NCI-H2196 treated with DMSO at 0.1 percent for 48 hours (cell line): ENCODE data around the gene PIK3R6.

Experiments
- DNase-seq: peaks from one replicate; lab custom pipeline; 2025; ENCODE audit not compliant: unreplicated experiment; lab: John Stamatoyannopoulos, UW

Gene PIK3R6, protein sequence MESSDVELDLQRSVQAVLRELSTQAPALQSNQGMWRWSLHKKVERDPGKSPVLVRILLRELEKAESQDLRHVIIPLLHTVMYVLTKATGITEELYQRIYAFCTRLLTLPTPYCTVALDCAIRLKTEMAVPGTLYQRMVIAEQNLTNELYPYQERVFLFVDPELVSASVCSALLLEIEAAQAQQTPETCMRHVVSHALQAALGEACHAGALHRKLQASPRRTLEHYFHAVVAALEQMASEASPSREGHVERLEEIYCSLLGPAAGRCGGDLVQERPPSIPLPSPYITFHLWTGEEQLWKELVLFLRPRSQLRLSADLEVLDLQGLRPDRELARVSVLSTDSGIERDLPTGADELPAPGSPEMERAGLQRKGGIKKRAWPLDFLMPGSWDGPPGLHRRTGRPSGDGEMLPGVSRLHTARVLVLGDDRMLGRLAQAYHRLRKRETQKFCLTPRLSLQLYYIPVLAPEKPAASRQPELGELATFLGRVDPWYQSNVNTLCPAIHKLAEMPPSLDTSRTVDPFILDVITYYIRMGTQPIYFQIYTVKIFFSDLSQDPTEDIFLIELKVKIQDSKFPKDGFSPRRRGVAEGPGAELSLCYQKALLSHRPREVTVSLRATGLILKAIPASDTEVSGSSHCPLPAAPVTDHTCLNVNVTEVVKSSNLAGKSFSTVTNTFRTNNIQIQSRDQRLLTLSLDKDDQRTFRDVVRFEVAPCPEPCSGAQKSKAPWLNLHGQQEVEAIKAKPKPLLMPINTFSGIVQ

DNA sequence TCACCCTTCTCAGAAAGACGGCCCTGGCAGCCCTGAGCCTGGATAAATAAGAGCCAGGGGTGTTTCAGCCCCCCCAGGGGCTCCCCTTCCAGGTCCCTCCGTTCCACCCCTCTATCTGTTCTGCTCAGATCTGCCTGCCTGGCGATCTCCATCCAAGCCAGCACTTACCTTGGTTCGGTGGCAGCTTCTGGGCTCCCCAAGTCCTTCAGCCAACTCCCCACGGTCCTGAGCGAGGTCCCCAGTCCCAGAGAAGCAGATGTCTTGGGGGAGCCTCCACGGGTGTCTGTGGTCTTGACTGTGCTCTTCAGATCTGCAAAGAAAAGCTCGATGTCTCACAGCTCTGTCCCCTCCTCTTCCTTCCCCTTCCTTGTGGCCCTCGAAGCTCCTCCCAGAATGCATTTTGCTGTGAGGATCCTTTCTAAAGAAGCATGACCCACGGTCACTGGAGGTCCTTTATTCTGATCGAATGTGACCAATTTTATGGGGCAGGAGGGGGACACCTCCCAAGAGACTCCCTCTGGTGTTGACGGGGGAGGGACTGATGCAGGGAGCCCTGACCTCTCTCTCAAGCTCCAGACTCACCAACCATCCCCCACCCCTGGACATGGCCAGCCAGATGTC is at the start of gene PIK3R6:
PIK3R6 (minus strand) TSS at position 314 of the 621 bp plus-strand sequence. CDS start 17,880 bp downstream, outside the sequence.
- DNase-seq, result no peak

DNA sequence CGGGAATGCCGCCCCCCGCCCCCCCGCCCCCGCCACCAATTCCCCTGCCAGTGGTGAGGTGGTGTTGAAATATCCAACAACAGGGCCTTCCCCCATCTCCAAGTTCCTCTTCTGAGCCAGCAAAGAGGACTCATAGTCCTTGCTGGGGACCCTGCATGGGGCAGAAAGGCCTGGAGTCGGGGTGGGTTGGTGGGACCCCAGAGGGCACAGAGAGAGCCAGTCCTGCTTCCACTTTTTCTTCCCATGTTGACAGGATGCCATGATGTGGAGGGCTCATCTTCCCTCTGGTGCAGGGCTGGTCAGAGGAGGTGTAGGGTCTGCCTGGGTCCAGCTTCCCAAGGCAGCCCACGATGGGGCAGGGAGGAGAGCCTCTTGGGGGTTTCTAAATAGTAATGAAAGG is 49.0 kb upstream of the PIK3R6 start:
- no peak for DNase-seq

DNA sequence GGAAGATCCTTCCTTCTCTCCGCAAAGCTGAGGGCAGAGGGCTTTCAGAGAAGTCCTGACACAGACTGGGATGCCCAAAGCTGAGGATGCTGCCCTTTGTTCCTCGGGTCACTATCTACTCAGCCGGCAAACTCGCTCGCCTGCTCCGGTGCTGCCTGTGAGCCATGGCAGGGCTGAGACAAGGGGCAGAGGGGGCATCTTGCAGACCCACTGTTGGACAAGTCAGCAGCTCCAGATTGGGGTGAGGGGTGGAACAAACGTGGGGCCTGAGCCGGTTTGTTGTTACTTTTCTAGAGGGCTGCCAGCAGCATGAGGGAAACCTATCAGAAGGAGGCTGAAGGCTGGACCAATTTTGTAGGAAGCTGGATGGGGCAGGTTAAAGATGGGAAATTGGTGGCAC is 47.1 kb upstream of the PIK3R6 start:
- no peak for DNase-seq

DNA sequence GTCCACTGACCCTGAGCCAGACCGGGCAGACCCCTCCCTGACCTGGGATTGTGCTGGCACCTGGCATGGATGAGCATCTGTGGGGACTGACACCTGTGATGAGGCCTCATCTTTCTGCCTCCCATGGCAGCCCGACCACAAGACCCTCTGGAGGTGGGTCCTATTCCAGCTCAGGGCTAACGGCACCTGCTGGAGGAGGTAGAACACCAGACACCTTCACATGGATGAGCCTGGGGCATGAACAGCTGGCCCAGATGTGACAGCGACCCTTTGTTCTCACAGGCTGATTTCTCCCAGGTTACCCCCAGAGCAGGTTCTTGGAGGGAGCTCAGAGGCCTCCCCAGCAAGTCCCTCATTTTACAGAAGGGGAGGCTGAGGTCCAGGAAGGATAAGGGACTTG is 46.4 kb upstream of the PIK3R6 start:
- no peak for DNase-seq

DNA sequence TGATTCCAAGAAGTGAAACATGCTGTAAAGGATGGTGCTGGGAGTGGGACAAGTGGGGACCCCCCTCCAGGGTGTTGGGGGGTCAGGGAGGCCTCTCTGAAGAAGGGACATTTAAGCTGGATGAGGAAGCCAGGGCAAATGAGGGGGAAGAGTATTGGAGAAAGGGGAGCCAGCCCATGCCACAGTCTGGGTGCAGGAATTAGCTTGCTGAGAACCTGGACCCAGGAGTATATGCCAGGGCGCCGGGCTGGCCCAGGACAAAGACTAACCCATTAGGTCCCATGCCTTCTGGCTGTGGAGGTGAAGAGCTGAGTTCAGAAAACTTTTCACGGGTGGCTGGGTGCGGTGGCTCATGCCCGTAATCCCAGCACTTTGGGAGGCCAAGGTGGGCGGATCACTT is 45.6 kb upstream of the PIK3R6 start:
- DNase-seq, result no peak

DNA sequence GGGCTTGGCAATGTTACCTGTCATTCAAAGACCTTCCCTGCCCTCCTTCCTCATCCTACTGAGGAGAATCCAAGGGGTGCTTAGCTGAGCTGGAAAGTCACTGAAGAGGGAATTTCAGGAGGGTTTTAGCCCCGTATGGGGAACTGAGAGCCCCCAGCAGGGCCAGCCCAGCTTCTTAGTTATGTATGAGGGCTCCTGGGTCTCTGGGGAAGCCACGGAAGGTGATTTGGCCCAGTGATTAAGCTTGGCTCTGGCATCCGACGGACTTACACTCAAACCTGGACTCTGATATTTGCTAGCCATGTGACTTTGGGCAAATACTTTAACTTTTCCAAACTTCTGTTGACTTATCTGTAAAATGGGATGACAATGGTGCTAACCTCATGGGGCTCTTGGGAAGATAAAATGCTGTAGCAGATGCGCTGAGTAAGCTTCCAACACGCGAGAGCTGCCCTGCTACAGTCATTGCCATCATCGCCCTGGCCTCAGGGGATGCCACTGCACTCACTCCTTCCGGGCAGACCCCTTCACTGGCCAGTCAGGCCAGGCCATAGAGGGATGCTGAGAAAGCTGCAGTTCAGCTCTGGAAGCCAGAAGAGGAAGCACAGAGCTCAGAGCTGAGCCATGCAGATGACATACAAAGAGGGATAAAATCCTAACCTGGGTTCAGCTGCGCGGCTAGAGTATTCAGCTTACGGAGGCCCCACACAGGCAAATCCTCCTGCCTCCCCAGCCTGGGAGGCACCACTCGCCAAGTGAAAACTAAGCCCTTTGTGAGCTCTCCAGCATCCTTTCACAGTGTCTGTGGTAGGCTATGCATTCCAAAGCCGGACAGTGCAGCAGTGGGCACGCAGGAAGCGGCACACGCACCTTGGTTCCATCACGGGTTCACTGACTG is 44.9 kb upstream of the PIK3R6 start:
- DNase-seq, result no peak

DNA sequence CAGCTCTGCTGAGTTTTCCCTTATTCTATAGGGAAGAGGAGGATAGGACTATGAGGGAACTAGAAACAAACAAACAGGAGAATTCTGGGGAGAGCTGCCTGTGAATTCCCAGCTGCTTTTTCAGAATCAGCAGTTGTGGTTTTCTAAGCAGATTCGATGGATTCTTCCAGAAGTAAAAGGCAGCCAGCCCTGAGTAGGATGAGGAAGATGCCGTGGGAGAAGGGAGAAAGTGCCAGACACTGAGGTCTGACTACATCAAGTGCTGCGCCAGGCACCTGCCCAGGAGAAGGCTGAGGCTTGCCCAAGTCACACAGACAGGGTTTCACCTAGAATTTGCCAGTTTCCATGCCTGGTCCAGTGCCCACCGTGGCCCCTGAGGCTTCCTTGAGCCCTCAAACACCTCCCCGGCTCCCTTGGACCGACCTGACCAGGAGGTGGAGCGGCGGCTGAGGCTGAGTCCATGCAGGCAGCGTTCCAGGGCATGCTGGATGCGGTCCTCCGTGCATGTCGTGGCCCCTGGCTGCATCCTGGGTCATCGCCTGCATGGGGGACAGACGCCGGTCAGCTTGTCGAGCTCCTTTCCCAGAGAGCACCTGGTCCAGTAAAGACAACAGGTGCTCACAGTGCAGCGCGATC is 43.6 kb upstream of the PIK3R6 start:
- DNase-seq, result no peak

DNA sequence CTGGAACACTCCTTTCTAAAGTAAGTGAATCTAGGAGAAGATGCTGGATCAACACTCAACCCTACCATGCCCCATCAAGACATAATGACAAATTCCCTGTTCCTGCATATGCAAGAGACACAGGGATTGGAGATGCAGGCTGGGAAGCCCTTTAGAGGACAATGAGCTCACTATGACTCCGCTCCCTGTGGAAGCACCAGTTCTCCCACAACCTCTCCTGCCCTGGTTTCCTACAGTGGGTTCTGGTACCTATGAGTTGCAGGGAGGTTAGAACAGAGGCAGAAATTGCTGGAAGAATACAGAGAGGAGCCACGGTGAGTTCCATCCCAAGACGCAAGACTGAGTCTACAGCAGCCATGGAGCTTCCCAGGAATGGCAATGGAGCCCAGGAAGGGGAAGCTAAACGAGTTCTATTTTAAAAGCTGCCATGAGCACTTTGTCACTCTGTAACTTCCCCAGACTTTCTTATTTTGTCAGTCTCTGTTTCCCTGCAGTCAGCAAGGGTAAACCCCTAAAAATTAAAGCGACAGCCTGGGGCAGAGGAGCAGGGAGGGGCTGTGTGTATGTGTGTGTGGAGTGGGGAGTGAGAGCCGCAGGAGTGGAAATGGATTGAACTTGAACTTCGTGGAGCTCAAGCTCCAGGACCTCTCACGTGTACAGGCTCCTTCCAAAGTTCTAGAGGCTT is 42.3 kb upstream of the PIK3R6 start:
- no peak for DNase-seq

DNA sequence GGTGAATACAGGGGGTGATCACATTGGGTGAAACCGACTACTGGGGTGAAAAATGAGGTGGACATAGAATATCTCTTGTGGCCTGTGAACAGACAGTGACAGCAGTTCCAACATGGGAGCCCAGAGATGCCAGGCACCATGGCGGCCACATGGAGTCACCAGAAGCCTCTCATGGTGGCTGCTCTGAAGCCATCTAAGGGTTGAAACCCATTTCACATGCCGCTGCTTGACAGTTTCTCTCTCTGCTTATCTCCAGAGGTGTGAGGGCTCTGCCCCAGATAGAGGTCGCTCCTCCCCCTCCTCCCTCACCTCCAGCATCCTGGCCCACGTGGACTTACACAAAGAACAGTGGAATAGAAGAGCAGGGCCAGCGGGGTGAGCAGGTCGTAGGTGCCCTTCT is 37.9 kb upstream of the PIK3R6 start:
- no peak for DNase-seq

DNA sequence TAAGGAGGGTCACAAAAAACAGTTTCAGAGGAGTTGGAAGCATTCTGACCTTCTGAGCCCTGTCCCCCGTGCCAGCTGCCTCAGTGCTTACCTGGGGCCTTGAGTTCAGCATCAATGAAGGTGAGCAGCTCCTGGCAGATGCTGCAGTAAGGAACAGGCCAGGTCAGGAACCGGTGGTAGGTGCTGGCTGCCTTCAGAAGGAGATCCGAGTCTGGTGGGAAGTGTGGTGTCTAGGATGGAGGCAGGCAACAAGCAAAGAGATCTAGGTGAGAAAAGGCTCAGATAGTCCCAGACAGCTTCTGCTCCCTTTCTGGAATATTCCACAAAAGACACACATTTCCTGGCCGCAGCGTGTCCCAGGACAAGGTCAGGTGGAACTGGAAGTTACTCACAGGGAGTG is 37.2 kb upstream of the PIK3R6 start:
- no peak for DNase-seq

DNA sequence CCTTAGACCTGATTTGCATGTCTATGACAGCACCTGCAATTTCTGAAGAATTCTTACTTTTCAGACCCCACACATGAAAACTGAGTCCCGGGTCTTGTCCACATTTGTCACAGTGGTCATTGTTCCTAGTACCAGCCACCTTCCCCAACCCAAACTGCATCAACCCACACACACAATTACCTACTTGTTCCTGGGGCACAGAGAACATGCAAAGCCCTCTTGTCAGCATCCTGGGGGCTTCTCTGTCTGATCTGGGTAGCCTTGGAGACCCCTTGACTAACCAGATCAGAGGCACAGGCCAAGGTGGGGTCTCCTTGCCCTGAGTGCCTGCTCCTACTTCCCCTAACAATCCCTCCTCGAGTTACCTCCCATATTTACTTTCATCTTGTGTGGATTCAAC is 36.7 kb upstream of the PIK3R6 start:
- DNase-seq, result no peak

DNA sequence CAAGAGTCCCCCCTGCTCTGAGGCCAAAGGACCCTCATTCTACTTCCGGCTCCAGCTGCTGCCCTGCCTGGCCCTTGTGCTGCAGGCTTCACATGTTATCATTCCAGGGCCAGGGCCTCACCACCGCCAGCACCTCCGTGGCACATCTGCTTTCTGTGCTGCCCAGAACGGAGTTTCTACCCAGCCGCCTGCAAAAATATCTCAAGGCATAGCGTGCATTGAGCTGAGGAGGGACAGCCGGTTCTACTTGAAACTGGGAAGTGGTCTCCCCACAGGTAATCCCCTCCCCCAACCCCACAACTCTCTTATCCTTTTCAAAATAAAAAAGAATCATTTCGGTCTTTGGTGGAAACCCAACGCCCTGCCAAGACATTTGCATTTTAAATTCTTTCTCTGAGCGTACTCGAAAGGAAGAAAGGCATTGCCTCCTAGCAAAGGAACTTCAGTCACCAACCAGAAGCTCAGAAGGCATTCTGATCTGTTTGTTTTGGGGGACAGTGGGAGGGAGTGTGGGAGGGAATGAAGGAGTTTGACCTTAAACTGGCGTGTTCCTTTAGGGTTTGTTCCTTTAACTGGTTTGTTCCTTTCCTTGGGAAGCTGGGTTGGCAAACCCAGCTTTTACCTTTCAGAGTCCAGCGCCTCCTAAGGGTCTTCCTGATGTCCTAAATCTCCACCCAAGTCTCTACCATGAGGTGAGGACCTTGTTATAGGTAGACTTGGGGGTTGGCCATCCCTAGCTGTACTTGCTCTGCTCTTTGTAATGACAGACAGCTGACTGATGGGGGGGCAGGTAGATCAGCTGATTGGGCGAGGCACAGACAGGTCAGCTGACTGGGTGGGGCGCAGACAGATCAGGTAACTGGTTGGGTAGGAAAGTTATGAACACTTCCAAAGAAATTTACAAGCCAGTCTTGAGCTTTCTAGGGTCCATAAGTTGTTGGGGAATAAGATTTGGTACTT is 33.4 kb upstream of the PIK3R6 start:
- DNase-seq, result no peak

DNA sequence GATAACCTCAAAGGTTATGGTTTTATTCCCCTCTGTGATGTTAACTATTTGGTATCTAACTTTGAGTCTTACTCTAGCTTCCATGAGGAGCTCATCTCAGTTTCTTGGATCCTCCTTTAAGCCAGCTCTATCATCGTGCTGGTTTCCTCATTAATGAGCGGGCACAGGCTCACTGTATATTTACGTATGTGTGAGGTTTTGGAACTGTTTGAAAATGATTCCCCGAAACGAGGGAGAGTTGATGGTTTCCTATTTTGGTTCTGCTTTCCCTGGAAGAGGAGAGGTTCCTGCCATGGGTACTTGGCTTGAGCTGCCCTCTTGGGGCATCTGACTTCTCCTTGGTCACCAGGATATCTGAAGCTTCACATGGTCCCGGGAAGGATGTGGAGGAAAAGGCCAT is 32.7 kb upstream of the PIK3R6 start:
- no peak for DNase-seq

DNA sequence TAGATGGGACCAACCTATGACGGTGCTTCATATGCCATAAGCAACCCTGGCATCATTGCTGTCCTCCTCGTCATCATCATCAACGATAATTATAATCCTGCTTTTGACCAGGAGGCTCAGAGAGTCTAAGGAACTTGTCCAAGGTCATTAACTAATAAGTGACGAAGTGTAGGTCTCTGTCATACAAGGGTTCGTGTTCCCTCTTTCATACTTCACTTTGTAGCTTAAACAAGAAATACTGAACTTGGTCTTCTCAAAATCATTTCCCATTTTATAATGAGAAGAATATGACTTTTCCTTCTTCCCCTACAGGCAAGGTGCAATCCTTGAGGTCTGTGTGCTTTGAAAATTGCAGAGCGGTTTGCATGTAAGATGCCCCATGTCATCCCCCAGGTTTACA is 31.2 kb upstream of the PIK3R6 start:
- no peak for DNase-seq

DNA sequence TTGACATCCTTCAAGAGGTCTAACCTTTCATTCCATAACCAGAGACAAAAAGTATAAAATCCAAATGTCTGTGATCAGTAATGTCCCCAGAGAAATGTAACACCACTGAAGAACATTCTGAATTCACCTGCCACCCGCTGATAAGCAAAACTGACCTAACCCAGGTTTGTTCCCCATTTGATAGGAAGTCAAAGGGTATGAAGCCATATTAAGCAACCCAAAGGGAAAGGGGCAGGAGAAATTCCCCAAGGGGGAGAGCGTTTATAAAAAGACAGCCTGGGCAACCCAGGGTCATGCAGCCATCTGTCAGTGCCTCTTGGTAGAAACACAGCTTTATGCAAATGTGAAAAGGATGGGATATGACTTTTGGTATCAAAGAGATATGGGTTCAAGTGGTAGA is 30.7 kb upstream of the PIK3R6 start:
- DNase-seq, result no peak

DNA sequence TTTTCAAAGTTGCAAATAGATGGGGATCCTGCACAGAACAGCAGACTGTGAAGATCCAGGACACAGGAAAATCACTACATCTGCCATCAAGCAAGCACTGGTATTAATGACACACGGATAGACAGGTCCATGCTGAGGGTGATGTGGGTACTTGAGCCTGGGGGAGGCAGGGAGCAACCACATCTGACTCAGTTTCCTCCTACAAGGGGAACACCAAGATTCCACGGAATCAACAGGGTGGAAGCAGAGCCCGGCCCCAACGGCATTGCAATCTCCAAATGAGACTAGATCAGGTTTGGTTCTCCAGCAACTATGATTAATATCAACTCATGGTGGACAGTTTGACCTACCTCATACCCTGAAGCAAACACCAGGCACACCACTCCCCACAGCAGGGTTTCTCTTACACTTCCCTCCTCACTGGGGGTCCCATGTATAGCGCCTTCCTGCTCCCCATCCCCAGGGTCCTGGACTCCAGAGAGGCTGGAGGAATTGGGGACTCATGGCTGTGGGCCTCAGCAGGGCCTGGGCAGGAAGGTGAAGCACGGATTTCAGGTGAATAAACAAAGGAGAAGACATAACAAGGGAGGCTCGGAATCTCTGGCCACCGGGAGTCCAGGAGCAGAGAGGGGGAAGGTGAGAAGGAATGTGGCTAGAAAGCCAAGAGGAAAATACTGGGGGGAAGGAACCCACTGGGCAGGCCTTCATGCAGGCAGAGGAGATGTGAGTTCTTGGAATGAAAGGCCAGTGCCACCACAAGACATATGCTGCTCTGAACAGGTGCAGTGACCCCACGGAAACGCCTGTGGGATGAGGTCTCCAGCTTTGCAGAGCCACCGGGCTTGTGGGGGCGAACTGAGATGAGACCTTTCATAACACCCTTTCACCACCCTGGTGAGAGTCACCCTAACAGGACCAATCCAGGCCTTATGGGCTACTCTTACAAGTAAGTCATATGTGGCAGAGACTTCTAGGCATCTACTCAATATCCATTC is 29.5 kb upstream of the PIK3R6 start:
- DNase-seq, result no peak

DNA sequence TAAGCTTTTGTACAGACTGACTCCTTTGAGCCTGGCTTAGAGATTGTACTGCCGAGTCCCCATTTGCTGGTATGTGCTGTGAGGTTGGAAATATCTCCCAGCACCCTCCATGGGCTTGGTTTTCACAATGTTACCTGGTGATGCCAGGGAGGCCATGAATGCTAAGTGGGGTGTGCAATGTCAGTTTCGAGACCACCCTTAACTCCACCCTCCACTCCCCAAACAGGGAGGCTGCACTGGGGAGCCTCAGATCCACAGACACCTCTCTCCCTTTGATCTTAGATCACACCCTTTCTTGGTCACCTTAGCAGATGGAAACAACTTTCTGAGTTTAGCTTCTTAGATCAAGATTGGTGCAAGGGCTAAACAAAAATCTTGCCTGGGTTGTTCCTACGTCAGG is 28.6 kb upstream of the PIK3R6 start:
- DNase-seq, result no peak
